SK-N-SH treated with all-trans-retinoic acid at 6 μM for 48 hours (cell line): ENCODE data around the gene TWF2.

Experiments
- ATAC-seq: fragments of 200-7000 bp; cut with Tn5 transposase; 3 replicates; pipeline ENCODE4 v1.9.1; 2020; ENCODE audit warnings: mild to moderate bottlenecking, moderate library complexity
- BACH2 ChIP-seq: fragments of 250-450 bp; sonication (Bioruptor Pico); IDR thresholded peaks from 2 replicates; pipeline ENCODE4 v1.9.0; 2021; ENCODE audit warnings: mild to moderate bottlenecking, borderline replicate concordance
- ISL1 ChIP-seq: fragments of 250-450 bp; sonication (Bioruptor Pico); IDR thresholded peaks from 2 replicates; pipeline ENCODE4 v2.1.2; 2022; ENCODE audit warnings: mild to moderate bottlenecking, moderate library complexity
- RARB ChIP-seq: fragments of 250-450 bp; sonication (Bioruptor Pico); IDR thresholded peaks from 2 replicates; pipeline ENCODE4 v1.8.0; 2021; ENCODE audit warnings: mild to moderate bottlenecking, moderate library complexity
- ZC3H10 ChIP-seq: fragments of 250-450 bp; sonication (Bioruptor Pico); IDR thresholded peaks from 2 replicates; pipeline ENCODE4 v1.5.1; 2021; ENCODE audit warnings: mild to moderate bottlenecking, moderate library complexity

Gene TWF2

DNA sequence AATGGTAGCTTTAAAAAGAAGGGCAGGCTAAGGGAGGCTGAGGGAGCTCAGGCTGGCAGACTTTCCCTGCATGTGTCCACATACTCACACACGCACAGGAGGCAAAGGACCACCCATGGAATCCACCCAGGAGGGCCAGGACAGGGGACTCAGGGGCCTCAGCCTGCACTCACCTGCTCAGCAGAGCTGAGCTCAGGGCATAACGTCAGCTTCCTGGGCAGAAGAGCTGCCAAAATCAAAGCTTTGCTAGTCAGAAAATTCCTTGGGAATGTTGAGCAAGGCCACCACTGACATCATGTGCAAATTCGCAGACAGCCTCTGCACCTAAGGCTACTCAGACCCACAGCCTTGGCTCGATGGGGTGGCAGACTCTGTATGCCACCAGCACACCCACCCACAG is 57.4 kb downstream of the TWF2 start:
- TF ChIP-seq BACH2 (CRISPR knock-in tag) = no peak
- no peak for TF ChIP-seq ISL1 (CRISPR knock-in tag)
- no peak for TF ChIP-seq RARB (CRISPR knock-in tag)
- TF ChIP-seq ZC3H10 (CRISPR knock-in tag) = no peak
- ATAC-seq = no peak; the same call in 2 of the 3 replicates
